C4-2B (cell line): ENCODE results near the gene PKD2.

ENCODE experiments used
- H3K27ac ChIP-seq: fragments of 450-650 bp; 2 replicates; pipeline ENCODE4 v1.5.1; 2017
- ZFX ChIP-seq: fragments of 450-650 bp; IDR thresholded peaks from 2 replicates; pipeline ENCODE4 v1.6.1; 2017
- TF ChIP-seq, protein P1 (sequence below): fragments of 450-650 bp; conservative IDR thresholded peaks from 2 replicates; pipeline ENCODE4 v1.5.1; 2017; ENCODE audit warnings: mild to moderate bottlenecking

PKD2 gene

DNA sequence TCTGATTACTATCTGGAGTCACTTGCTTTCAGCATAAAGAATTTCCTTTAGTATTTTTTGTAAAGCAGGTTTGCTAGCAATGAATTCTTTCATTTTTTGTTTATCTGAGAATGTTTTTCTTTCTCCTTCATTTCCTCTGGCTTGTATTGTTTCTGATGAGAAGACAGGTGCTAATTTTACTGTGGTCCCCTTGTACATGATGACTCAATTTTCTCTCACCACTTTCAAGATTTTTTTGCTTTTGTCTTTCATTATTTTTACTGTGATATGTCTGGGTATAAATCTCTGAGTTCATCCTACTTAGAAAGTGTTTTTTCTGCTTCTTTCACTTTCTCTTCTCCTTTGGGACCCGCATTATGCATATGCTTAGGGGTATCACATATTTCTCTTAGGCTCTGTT is 62.6 kb downstream of the PKD2 start:
- TF ChIP-seq, protein P1, sequence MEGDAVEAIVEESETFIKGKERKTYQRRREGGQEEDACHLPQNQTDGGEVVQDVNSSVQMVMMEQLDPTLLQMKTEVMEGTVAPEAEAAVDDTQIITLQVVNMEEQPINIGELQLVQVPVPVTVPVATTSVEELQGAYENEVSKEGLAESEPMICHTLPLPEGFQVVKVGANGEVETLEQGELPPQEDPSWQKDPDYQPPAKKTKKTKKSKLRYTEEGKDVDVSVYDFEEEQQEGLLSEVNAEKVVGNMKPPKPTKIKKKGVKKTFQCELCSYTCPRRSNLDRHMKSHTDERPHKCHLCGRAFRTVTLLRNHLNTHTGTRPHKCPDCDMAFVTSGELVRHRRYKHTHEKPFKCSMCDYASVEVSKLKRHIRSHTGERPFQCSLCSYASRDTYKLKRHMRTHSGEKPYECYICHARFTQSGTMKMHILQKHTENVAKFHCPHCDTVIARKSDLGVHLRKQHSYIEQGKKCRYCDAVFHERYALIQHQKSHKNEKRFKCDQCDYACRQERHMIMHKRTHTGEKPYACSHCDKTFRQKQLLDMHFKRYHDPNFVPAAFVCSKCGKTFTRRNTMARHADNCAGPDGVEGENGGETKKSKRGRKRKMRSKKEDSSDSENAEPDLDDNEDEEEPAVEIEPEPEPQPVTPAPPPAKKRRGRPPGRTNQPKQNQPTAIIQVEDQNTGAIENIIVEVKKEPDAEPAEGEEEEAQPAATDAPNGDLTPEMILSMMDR: no peak
- no peak for TF ChIP-seq ZFX
- no peak overlapping the region for H3K27ac ChIP-seq

DNA sequence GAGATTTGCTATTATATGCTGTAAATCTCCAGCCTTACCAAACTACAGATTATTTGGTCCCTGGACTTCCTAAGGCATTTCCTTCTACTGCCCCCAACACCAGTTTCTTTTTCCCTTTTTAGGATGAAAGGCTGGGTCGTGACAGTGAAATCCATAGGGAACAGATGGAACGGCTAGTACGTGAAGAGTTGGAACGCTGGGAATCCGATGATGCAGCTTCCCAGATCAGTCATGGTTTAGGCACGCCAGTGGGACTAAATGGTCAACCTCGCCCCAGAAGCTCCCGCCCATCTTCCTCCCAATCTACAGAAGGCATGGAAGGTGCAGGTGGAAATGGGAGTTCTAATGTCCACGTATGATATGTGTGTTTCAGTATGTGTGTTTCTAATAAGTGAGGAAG is 67.9 kb downstream of the PKD2 start:
- H3K27ac ChIP-seq: no peak overlapping the region
- TF ChIP-seq ZFX: no peak

DNA sequence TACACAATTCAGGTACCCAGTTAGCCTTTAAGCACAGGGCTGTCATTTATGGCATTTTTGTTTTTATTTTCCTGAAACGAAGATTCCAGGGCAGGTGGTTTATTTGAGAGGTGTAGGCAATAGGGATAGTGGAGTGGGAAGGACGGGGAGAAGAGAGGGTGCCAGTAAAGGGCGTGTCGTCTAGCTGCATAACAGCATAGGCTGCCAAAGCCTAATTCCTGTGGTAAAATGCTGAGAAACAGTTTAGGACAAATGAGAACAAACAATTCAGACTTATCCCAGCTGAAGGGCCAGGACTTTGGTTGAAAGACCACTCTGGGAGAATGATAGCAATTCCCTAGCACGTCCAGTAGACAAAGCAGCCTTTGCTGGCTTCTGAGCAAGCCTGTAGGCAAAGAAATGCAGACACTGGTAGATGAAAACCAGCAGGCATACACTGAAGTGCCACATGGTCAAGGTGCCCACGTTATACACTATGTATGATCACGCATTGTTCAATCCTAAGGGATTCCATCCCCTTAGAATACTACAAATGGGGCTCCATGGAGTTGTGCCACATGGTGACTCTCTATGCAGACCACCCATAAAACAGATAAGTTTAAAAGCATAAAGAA is 70.6 kb downstream of the PKD2 start:
- H3K27ac ChIP-seq: peak overlapping the region; percentile 55; the same call in 1 of the 2 replicates
- TF ChIP-seq, protein P1: no peak
- no peak for TF ChIP-seq ZFX

DNA sequence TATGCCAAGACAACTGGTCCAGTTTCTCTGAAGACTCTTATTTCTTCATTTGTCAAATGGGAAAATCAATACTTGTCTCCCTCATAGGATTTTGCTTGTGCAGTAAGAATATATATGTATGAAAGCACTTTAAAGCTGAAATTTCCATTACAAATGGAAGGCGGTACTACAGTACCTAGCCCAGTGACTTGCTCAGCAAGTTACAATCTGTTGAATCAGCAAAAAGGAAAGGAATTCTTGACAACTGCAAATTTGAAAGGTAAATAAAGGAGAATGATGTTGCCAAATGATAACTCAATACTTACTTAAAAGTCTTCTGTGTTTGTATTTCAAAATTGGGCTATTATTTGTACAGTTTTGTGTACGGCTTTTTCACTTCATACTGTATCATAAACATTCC is 71.1 kb downstream of the PKD2 start:
- H3K27ac ChIP-seq: peak overlapping the region; percentile 55; the same call in 1 of the 2 replicates
- TF ChIP-seq ZFX: no peak
- TF ChIP-seq, protein P1: no peak

DNA sequence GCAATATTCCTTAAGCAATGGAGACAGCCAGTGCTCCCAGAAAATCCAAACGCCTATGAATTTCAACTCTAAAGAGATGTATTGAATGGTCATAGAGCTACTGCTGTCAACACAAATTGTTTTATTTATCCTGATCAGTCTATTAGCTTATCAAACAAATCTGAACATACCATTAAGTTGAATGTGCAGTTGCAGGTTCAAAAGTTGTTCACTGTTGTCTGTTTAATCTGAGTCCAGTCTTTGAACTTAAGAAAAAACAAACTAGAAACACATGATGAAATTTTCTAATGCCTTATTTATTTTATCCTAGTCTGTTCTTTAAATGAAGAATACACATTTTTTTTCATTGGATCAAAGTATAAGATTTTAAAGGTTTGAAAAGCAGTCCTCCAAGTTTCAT is 73.2 kb downstream of the PKD2 start:
- H3K27ac ChIP-seq: no peak overlapping the region
- no peak for TF ChIP-seq ZFX

DNA sequence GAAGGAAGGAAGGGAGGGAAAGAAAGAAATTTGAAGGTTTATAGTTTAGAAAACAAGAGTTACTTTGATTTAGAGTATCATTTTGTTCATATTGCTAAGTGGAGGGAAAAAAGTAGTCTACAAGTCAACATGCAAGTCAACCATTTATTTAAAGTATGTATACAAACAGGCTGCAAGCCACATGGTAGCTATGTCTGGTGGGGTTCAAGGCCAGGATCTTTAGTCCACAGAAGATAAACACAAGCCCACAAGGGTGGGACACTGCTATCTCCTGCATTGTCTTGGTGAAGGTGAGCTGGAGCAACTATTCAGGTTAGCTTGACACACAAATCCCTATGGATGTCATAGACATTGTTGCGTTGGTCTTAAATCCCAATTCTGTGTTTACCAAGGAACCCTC is 79.6 kb downstream of the PKD2 start:
- no peak for TF ChIP-seq ZFX
- H3K27ac ChIP-seq: no peak overlapping the region

DNA sequence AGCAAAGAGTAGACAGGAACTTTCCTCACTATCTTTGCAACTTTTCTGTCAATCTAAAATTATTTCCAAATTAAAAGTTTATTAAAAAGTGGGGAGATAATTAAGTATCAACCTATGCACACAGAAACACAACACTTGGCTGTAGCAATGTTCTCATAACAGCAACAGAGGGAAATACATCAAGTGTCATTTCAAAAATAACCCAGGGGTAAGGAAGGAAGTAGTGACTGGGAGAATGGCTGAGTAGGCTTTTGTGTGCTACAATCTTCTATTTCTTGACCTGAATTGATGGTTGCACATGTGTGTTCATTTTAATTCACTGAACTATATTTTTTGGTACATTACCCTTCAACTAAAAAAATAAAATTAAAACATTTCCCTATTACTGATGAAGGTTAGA is 83.5 kb downstream of the PKD2 start:
- TF ChIP-seq, protein P1: no peak
- no peak for TF ChIP-seq ZFX
- H3K27ac ChIP-seq: no peak overlapping the region

DNA sequence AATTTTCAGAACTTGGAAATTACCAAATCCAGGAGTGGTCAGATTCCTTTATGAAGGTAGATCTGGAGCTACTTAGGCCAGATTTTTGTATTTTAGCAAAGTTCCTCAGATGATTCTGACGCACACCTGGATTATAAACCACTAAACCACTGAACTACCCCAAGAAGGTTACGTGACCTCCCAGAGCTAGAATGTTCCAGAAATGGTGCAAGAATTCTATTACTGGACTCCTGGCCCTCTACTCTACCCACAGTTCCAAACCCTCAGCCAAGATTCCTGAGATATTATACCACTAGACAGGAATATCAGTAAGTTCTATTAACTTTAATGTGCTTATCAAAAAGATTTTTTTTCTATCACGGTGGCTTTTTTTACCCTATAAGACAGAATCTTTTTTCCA is 83.9 kb downstream of the PKD2 start:
- TF ChIP-seq, protein P1: no peak
- no peak for TF ChIP-seq ZFX
- H3K27ac ChIP-seq: no peak overlapping the region

DNA sequence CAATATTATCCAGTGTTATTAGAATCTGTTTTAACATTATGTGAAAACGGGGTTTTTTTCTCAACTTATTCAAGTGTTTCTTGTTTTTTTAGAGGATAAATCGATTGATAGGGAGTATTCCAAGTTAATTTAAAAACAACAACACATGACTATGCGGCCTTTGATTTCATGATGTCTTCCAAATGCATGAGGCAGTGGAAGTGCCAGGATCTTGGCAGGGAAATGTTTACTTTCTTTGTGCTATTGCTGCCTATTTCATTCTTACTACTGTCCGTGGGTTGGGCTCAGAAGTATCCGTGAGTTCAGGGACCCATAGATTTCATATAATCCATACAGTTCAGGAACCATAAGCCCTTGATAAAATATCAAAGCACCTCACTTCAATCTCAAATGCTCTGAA is 86.4 kb downstream of the PKD2 start:
- H3K27ac ChIP-seq: no peak overlapping the region
- no peak for TF ChIP-seq ZFX
- TF ChIP-seq, protein P1: no peak
